ENCODE measurements around the gene SPATA13.

DNA sequence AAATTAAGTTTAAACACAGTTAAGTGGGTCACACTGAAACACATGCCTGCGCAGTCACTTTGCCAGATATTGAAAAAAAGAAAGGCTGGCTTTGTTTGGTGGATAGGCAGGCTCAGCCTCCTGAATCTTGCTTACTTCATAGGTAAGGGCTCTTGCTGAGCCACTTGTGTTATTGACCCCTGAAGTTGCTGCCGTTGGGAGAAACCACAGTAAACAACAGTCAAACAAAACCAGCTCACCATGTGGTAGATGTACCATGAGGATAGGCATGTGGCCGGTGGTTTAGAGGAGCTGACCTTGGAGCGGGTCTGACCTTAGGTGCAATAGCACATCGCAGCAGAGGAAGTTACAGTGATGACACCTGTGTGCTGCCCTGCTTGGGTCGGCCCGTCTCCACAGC lies 52.2 kb downstream of the SPATA13 start:
- TF ChIP-seq, protein P1, sequence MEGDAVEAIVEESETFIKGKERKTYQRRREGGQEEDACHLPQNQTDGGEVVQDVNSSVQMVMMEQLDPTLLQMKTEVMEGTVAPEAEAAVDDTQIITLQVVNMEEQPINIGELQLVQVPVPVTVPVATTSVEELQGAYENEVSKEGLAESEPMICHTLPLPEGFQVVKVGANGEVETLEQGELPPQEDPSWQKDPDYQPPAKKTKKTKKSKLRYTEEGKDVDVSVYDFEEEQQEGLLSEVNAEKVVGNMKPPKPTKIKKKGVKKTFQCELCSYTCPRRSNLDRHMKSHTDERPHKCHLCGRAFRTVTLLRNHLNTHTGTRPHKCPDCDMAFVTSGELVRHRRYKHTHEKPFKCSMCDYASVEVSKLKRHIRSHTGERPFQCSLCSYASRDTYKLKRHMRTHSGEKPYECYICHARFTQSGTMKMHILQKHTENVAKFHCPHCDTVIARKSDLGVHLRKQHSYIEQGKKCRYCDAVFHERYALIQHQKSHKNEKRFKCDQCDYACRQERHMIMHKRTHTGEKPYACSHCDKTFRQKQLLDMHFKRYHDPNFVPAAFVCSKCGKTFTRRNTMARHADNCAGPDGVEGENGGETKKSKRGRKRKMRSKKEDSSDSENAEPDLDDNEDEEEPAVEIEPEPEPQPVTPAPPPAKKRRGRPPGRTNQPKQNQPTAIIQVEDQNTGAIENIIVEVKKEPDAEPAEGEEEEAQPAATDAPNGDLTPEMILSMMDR (conservative IDR thresholded peaks at IDR 0.05; ENCODE audit: low read depth, low read length) = no peak
- TF ChIP-seq EZH2 (IDR thresholded peaks at IDR 0.05; ENCODE audit: low read length, unreplicated experiment) = no peak

All from PC-3 (cell line).